GM23338 (cell line): Measurements from ENCODE around the gene NID1. TPM values are rescaled to one million over a fixed set of nuclear protein-coding genes. Genes with fewer than 3 reads are reported as not detected.

Source experiments
- ATAC-seq: fragments of 200-7000 bp; cut with Tn5 transposase; 3 replicates; pipeline ENCODE4 v1.9.1; 2020
- DNase-seq: peaks from one replicate; pipeline ENCODE4 v3.0.0-alpha.2; 2015; ENCODE audit warnings: low spot score
- H2AFZ ChIP-seq: fragments of 200-600 bp; sonication (generic); 2 replicates; pipeline ENCODE4 v1.8.0; 2016; ENCODE audit warnings: antibody characterized with exemption, mild to moderate bottlenecking, moderate library complexity
- H3F3A ChIP-seq: fragments of 200-600 bp; sonication (generic); replicated peaks from 2 replicates; pipeline ENCODE4 v1.8.0; 2017; ENCODE audit warnings: antibody characterized with exemption, mixed run types, low read depth
- H3K27ac ChIP-seq: fragments of 200-600 bp; sonication (generic); 2 replicates; pipeline ENCODE4 v1.6.1; 2016; ENCODE audit warnings: low read depth
- H3K27me3 ChIP-seq: fragments of 200-600 bp; sonication (generic); 2 replicates; pipeline ENCODE4 v1.8.0; 2016; ENCODE audit warnings: mild to moderate bottlenecking, mixed run types, moderate library complexity; ENCODE audit not compliant: insufficient read depth
- H3K36me3 ChIP-seq: fragments of 200-600 bp; sonication (generic); 2 replicates; pipeline ENCODE4 v1.8.0; 2016; ENCODE audit warnings: mild to moderate bottlenecking; ENCODE audit not compliant: insufficient read depth
- H3K4me1 ChIP-seq: fragments of 200-600 bp; sonication (generic); 2 replicates; pipeline ENCODE4 v1.8.0; 2016; ENCODE audit warnings: mild to moderate bottlenecking, moderate library complexity; ENCODE audit not compliant: insufficient read depth
- H3K4me2 ChIP-seq: fragments of 200-600 bp; sonication (generic); 2 replicates; pipeline ENCODE4 v1.7.1; 2017; ENCODE audit warnings: mixed run types
- H3K4me3 ChIP-seq: fragments of 200-600 bp; sonication (generic); 2 replicates; pipeline ENCODE4 v1.6.1; 2016; ENCODE audit warnings: mixed run types
- H3K79me2 ChIP-seq: fragments of 200-600 bp; sonication (generic); replicated peaks from 2 replicates; pipeline ENCODE4 v1.8.0; 2017; ENCODE audit warnings: mild to moderate bottlenecking; ENCODE audit not compliant: insufficient read depth
- H3K9me2 ChIP-seq: fragments of 200-600 bp; sonication (generic); 2 replicates; pipeline ENCODE4 v1.8.0; 2017; ENCODE audit not compliant: insufficient read depth
- H4K20me1 ChIP-seq: fragments of 200-600 bp; sonication (generic); replicated peaks from 2 replicates; pipeline ENCODE4 v1.8.0; 2017; ENCODE audit warnings: mild to moderate bottlenecking; ENCODE audit not compliant: insufficient read depth
- H3K27ac Mint-ChIP-seq: 2 replicates; pipeline ENCODE4 v1.8.0; 2020; ENCODE audit warnings: inconsistent platforms, mild to moderate bottlenecking, moderate library complexity, mixed read lengths
- H3K27me3 Mint-ChIP-seq: 3 replicates; pipeline ENCODE4 v1.8.0; 2022; ENCODE audit warnings: low read depth, mild to moderate bottlenecking, moderate library complexity, mixed read lengths, inconsistent platforms; ENCODE audit not compliant: insufficient read depth, poor library complexity
- H3K36me3 Mint-ChIP-seq: 3 replicates; pipeline ENCODE4 v1.8.0; 2021; ENCODE audit warnings: low read depth, mild to moderate bottlenecking, inconsistent platforms, moderate library complexity, mixed read lengths
- H3K4me1 Mint-ChIP-seq: 3 replicates; pipeline ENCODE4 v1.8.0; 2020; ENCODE audit warnings: mild to moderate bottlenecking, inconsistent platforms, mixed read lengths
- H3K4me3 Mint-ChIP-seq: 3 replicates; pipeline ENCODE4 v1.8.0; 2021; ENCODE audit warnings: moderate library complexity, mild to moderate bottlenecking, inconsistent platforms, mixed read lengths
- H3K9me3 Mint-ChIP-seq: 3 replicates; pipeline ENCODE4 v1.8.0; 2020; ENCODE audit warnings: moderate library complexity, mild to moderate bottlenecking, inconsistent platforms, mixed read lengths
- CREB1 ChIP-seq: fragments of 250-450 bp; sonication (Bioruptor Pico); IDR thresholded peaks from 2 replicates; pipeline ENCODE4 v1.5.0; 2020; ENCODE audit warnings: low read depth, mild to moderate bottlenecking, moderate library complexity
- EZH2 ChIP-seq: fragments of 200-600 bp; sonication (generic); IDR thresholded peaks from one replicate; pipeline ENCODE4 v1.8.0; 2017; ENCODE audit warnings: antibody characterized with exemption, mild to moderate bottlenecking, low read depth; ENCODE audit not compliant: unreplicated experiment
- EZH2phosphoT487 ChIP-seq: fragments of 200-600 bp; sonication (generic); IDR thresholded peaks from one replicate; pipeline ENCODE4 v1.8.1; 2018; ENCODE audit warnings: antibody characterized with exemption; ENCODE audit not compliant: unreplicated experiment
- JUNB ChIP-seq: IDR thresholded peaks from one replicate; pipeline ENCODE4 v1.6.1; 2016; ENCODE audit warnings: antibody characterized with exemption; ENCODE audit not compliant: unreplicated experiment
- POLR2AphosphoS5 ChIP-seq: IDR thresholded peaks from 2 replicates; pipeline ENCODE4 v1.6.1; 2016; ENCODE audit warnings: antibody characterized with exemption, low read depth
- STAT1 ChIP-seq: IDR thresholded peaks from one replicate; pipeline ENCODE4 v1.6.1; 2016; ENCODE audit warnings: antibody characterized with exemption; ENCODE audit not compliant: unreplicated experiment
- ZNF114 ChIP-seq: fragments of 250-450 bp; sonication (Bioruptor Pico); IDR thresholded peaks from 2 replicates; pipeline ENCODE4 v1.5.0; 2020; ENCODE audit warnings: mild to moderate bottlenecking, moderate library complexity
- ZNF331 ChIP-seq: fragments of 250-450 bp; sonication (Bioruptor Pico); IDR thresholded peaks from 2 replicates; pipeline ENCODE4 v1.5.0; 2020; ENCODE audit warnings: low read depth, mild to moderate bottlenecking, moderate library complexity
- polyA plus RNA-seq: library from polyadenylated mRNA; unstranded; fragments of >200 nt; fragmentation: Nextera tagmentation; extraction: Ambion mirVana; gene quantifications from 2 replicates; pipeline ENCODE4 v1.2.1, GENCODE V29; 2016
- total RNA-seq: library from RNA; depleted of rRNA; stranded (reverse); fragments of >200 nt; shearing (Covaris generic); gene quantifications from 2 replicates; pipeline ENCODE4 v1.2.3, GENCODE V29; 2014
- TF ChIP-seq, protein P1 (sequence below): fragments of 250-450 bp; sonication (Bioruptor Pico); IDR thresholded peaks from 2 replicates; pipeline ENCODE4 v1.5.0; 2020; ENCODE audit warnings: mild to moderate bottlenecking, moderate library complexity

NID1 gene
- total and polyA plus RNA-seq, 2 experiments from 2014 or later: 7.1 to 32.5 TPM

GRCh38 chr1:236016782-236017400 lies 48.0 kb downstream of the NID1 start:
- Histone ChIP-seq H3K4me2 (no peak overlapping the region), H3K4me3 (no peak overlapping the region), H4K20me1 (no peaks in the 10 kb centered on the region; the same call in 1 of the 2 replicates), H3K4me1 (no peaks in the 10 kb centered on the region), H3F3A (no peaks in the 10 kb centered on the region), H3K36me3 (no peaks in the 10 kb centered on the region), H2AFZ (no peak overlapping the region), H3K79me2 (no peaks in the 10 kb centered on the region), H3K27me3 (no peaks in the 10 kb centered on the region), H3K9me2 (no peaks in the 10 kb centered on the region), H3K27ac (no peak overlapping the region)
- Mint-ChIP-seq H3K9me3 (no peaks in the 10 kb centered on the region), H3K36me3 (no peaks in the 10 kb centered on the region), H3K4me1 (no peaks in the 10 kb centered on the region; the same call in 2 of the 3 replicates), H3K27ac (no peak overlapping the region), H3K27me3 (no peaks in the 10 kb centered on the region), H3K4me3 (no peak overlapping the region)
- TF ChIP-seq POLR2AphosphoS5: no peak
- TF ChIP-seq EZH2phosphoT487: no peak
- TF ChIP-seq, protein P1, sequence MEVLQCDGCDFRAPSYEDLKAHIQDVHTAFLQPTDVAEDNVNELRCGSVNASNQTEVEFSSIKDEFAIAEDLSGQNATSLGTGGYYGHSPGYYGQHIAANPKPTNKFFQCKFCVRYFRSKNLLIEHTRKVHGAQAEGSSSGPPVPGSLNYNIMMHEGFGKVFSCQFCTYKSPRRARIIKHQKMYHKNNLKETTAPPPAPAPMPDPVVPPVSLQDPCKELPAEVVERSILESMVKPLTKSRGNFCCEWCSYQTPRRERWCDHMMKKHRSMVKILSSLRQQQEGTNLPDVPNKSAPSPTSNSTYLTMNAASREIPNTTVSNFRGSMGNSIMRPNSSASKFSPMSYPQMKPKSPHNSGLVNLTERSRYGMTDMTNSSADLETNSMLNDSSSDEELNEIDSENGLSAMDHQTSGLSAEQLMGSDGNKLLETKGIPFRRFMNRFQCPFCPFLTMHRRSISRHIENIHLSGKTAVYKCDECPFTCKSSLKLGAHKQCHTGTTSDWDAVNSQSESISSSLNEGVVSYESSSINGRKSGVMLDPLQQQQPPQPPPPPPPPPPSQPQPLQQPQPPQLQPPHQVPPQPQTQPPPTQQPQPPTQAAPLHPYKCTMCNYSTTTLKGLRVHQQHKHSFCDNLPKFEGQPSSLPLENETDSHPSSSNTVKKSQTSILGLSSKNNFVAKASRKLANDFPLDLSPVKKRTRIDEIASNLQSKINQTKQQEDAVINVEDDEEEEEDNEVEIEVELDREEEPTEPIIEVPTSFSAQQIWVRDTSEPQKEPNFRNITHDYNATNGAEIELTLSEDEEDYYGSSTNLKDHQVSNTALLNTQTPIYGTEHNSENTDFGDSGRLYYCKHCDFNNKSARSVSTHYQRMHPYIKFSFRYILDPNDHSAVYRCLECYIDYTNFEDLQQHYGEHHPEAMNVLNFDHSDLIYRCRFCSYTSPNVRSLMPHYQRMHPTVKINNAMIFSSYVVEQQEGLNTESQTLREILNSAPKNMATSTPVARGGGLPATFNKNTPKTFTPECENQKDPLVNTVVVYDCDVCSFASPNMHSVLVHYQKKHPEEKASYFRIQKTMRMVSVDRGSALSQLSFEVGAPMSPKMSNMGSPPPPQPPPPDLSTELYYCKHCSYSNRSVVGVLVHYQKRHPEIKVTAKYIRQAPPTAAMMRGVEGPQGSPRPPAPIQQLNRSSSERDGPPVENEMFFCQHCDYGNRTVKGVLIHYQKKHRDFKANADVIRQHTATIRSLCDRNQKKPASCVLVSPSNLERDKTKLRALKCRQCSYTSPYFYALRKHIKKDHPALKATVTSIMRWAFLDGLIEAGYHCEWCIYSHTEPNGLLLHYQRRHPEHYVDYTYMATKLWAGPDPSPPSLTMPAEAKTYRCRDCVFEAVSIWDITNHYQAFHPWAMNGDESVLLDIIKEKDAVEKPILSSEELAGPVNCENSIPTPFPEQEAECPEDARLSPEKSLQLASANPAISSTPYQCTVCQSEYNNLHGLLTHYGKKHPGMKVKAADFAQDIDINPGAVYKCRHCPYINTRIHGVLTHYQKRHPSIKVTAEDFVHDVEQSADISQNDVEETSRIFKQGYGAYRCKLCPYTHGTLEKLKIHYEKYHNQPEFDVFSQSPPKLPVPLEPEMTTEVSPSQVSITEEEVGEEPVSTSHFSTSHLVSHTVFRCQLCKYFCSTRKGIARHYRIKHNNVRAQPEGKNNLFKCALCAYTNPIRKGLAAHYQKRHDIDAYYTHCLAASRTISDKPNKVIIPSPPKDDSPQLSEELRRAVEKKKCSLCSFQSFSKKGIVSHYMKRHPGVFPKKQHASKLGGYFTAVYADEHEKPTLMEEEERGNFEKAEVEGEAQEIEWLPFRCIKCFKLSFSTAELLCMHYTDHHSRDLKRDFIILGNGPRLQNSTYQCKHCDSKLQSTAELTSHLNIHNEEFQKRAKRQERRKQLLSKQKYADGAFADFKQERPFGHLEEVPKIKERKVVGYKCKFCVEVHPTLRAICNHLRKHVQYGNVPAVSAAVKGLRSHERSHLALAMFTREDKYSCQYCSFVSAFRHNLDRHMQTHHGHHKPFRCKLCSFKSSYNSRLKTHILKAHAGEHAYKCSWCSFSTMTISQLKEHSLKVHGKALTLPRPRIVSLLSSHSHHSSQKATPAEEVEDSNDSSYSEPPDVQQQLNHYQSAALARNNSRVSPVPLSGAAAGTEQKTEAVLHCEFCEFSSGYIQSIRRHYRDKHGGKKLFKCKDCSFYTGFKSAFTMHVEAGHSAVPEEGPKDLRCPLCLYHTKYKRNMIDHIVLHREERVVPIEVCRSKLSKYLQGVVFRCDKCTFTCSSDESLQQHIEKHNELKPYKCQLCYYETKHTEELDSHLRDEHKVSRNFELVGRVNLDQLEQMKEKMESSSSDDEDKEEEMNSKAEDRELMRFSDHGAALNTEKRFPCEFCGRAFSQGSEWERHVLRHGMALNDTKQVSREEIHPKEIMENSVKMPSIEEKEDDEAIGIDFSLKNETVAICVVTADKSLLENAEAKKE (CRISPR knock-in tag): no peak
- TF ChIP-seq EZH2: no peak
- no peak for TF ChIP-seq ZNF331 (CRISPR knock-in tag)
- ATAC-seq: no peak
- no peak for DNase-seq

DNA sequence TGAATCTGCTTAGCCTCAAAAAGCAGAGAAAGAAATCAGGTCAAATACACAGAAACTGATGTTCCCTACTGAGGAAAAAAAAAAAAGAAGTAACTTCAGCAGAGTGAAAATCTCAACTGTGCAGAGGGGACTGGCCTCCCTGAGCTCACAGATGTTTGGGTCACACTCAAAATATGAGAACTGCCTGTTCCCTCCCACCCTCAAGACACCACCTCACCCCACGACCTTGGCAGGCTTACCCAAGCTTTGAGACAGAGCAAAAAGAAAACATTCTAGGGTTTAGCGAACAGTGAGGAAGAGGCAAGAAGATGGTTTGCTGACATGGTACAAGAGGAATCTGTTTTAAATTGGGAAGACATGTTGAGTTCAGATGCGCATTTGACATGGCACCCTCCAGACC lies 48.8 kb downstream of the NID1 start:
- H3K4me2 ChIP-seq: no peak overlapping the region
- no peaks in the 10 kb centered on the region for H3K79me2 ChIP-seq
- H3K4me3 ChIP-seq: no peak overlapping the region
- H2AFZ ChIP-seq: no peak overlapping the region
- Mint-ChIP-seq H3K9me3 (no peaks in the 10 kb centered on the region), H3K27ac (no peak overlapping the region), H3K4me3 (no peak overlapping the region), H3K4me1 (no peaks in the 10 kb centered on the region; the same call in 2 of the 3 replicates), H3K27me3 (no peaks in the 10 kb centered on the region), H3K36me3 (no peaks in the 10 kb centered on the region)
- H3K27me3 ChIP-seq: no peaks in the 10 kb centered on the region
- DNase-seq (no peak), ATAC-seq (no peak)
- H4K20me1 ChIP-seq: no peaks in the 10 kb centered on the region; the same call in 1 of the 2 replicates
- H3K27ac ChIP-seq: no peak overlapping the region
- H3F3A ChIP-seq: no peaks in the 10 kb centered on the region
- no peaks in the 10 kb centered on the region for H3K4me1 ChIP-seq
- H3K9me2 ChIP-seq: no peaks in the 10 kb centered on the region
- no peaks in the 10 kb centered on the region for H3K36me3 ChIP-seq
- no peak for TF ChIP-seq CREB1
- TF ChIP-seq STAT1: no peak
- no peak for TF ChIP-seq ZNF114
- no peak for TF ChIP-seq ZNF331 (CRISPR knock-in tag)
- no peak for TF ChIP-seq JUNB
